ENCODE measurements around the gene RFT1. TPM values are rescaled to one million over a fixed set of nuclear protein-coding genes. Genes with fewer than 3 reads are reported as not detected.
A peak's percentile ranks its signal among the peaks of the same experiment; 100 is the strongest.

RFT1 gene
- total RNA-seq, 4 donors from 2014 or later, result 8.3 to 19.7 (median 10.2) TPM

GRCh38 chr3:53161820-53162671 is 31.8 kb upstream of the RFT1 start:
- Histone ChIP-seq H3K9me3 (no peaks in the 10 kb centered on the region), H3K4me1 (peaks cover 68% of the 10 kb centered on the region), H3K27me3 (no peaks in the 10 kb centered on the region), H3K4me3 (peak overlapping the region; percentile 92), H3K27ac (peak overlapping the region; percentile 85), H3K36me3 (no peaks in the 10 kb centered on the region)
- no peak for TF ChIP-seq CTCF (IDR thresholded peaks at IDR 0.05)
- DNase-seq (ENCODE audit: low spot score in 2 of 2), result no peak
- WGBS, result 3% methylated on average over 15 of the region's 49 CpGs

GRCh38 chr3:53161450-53161819 is 31.2 kb upstream of the RFT1 start:
- no peaks in the 10 kb centered on the region for H3K36me3 ChIP-seq
- no peak for DNase-seq (ENCODE audit: low spot score in 2 of 2)
- TF ChIP-seq POLR2A (IDR thresholded peaks at IDR 0.05) (peak in 1 of 2 donors; percentile 3), POLR2AphosphoS5 (IDR thresholded peaks at IDR 0.05) (no peak)
- H3K4me1 ChIP-seq, result peaks cover 67% of the 10 kb centered on the region
- H3K9me3 ChIP-seq, result no peaks in the 10 kb centered on the region
- H3K4me3 ChIP-seq, result peak overlapping the region; percentile 92
- WGBS, result under 1% methylated on average over 32 of the region's 41 CpGs
- H3K27me3 ChIP-seq, result no peaks in the 10 kb centered on the region
- H3K27ac ChIP-seq, result peak overlapping the region; percentile 85

- 2% methylated on average over 46 of the region's 88 CpGs for WGBS
- H3K4me3 ChIP-seq, result peak within 1 kb of the TSS; percentile 92
- H3K36me3 ChIP-seq, result no peaks in the 10 kb centered on the region
- peak; percentile 89 to 90 for DNase-seq (ENCODE audit: low spot score in 2 of 2)
- TF ChIP-seq CTCF (IDR thresholded peaks at IDR 0.05) (peak in 1 of 2 donors; percentile 62), POLR2A (IDR thresholded peaks at IDR 0.05) (peak in 1 of 2 donors; percentile 52), EP300 (IDR thresholded peaks at IDR 0.05) (no peak), POLR2AphosphoS5 (IDR thresholded peaks at IDR 0.05) (no peak)
- H3K27me3 ChIP-seq, result no peaks in the 10 kb centered on the region
- H3K27ac ChIP-seq, result peak within 1 kb of the TSS; percentile 85
- H3K4me1 ChIP-seq, result peaks cover 67% of the 10 kb centered on the region
- no peaks in the 10 kb centered on the region for H3K9me3 ChIP-seq
Measured at GRCh38 chr3:53160660-53161449, 30.6 kb upstream of the RFT1 start, which contains the start of gene PRKCD. Gene PRKCD, plus strand, starts transcription at chr3:53161209. Its CDS starts 17,214 bp downstream, at chr3:53178423.

- Histone ChIP-seq H3K9me3 (no peaks in the 10 kb centered on the region), H3K4me1 (peaks cover 67% of the 10 kb centered on the region), H3K27me3 (peaks cover under 1% of the 10 kb centered on the region), H3K4me3 (peak overlapping the region; percentile 92), H3K36me3 (no peaks in the 10 kb centered on the region), H3K27ac (peak overlapping the region; percentile 85)
- no peak for DNase-seq (ENCODE audit: low spot score in 2 of 2)
- no peak for TF ChIP-seq EP300 (IDR thresholded peaks at IDR 0.05)
- peak in 1 of 2 donors; percentile 55 for TF ChIP-seq CTCF (IDR thresholded peaks at IDR 0.05)
- WGBS, result 28% methylated on average over 4 of the region's 4 CpGs
Measured at GRCh38 chr3:53160061-53160659, 29.9 kb upstream of the RFT1 start.

GRCh38 chr3:53159156-53160060 is 29.2 kb upstream of the RFT1 start:
- Histone ChIP-seq H3K4me3 (no peak overlapping the region), H3K9me3 (no peaks in the 10 kb centered on the region), H3K27me3 (peaks cover 6% of the 10 kb centered on the region), H3K27ac (no peak overlapping the region), H3K4me1 (peaks cover 68% of the 10 kb centered on the region), H3K36me3 (no peaks in the 10 kb centered on the region)
- DNase-seq (ENCODE audit: low spot score in 2 of 2), result no peak
- WGBS, result 75% methylated on average over 9 of the region's 9 CpGs
- TF ChIP-seq POLR2A (IDR thresholded peaks at IDR 0.05) (no peak), EP300 (IDR thresholded peaks at IDR 0.05) (no peak), POLR2AphosphoS5 (IDR thresholded peaks at IDR 0.05) (no peak), CTCF (IDR thresholded peaks at IDR 0.05) (no peak)
